Naive B cell (primary cell): ENCODE measurements around the gene SRCAP. TPM values are rescaled to one million over a fixed set of nuclear protein-coding genes. Genes with fewer than 3 reads are reported as not detected.
A peak's percentile ranks its signal among the peaks of the same experiment; 100 is the strongest.
"Not testable (repeated sequence)": the region's sequence is repeated elsewhere in the genome, so short reads cannot be mapped to it uniquely, and the experiment has no call there.

Experiments used
- ATAC-seq, 2 donors: fragments of 150-1000 bp; cut with Tn5 transposase; 2 replicates each; pipeline ENCODE4 v1.10.0; 2021; ENCODE audit warnings: low read depth in 2 of 2, mild to moderate bottlenecking in 2 of 2, moderate library complexity in 2 of 2
- DNase-seq: peaks from one replicate; pipeline ENCODE4 v3.0.0; 2022
- H3K27ac Mint-ChIP-seq, 6 donors: one replicate each; pipeline ENCODE4 v1.8.0; 2020 to 2022; ENCODE audit warnings: mild to moderate bottlenecking in 6 of 6, mixed read lengths in 6 of 6, moderate library complexity in 5 of 6, inconsistent platforms in 2 of 6
- H3K27me3 Mint-ChIP-seq, 3 donors: one replicate each; pipeline ENCODE4 v1.8.0; 2021 to 2022; ENCODE audit warnings: mixed read lengths in 3 of 3, mild to moderate bottlenecking in 1 of 3
- H3K36me3 Mint-ChIP-seq, 2 donors: one replicate each; pipeline ENCODE4 v1.8.0; 2020 to 2022; ENCODE audit warnings: mixed read lengths in 2 of 2, inconsistent platforms in 1 of 2, mild to moderate bottlenecking in 1 of 2
- H3K4me1 Mint-ChIP-seq, 3 donors: one replicate each; pipeline ENCODE4 v1.8.0; 2020 to 2022; ENCODE audit warnings: mixed read lengths in 3 of 3, inconsistent platforms in 1 of 3, mild to moderate bottlenecking in 1 of 3, moderate library complexity in 1 of 3
- H3K4me3 Mint-ChIP-seq, 8 donors: one replicate each; pipeline ENCODE4 v1.8.0; 2020 to 2022; ENCODE audit warnings: mild to moderate bottlenecking in 8 of 8, mixed read lengths in 8 of 8, moderate library complexity in 8 of 8, inconsistent platforms in 2 of 8
- H3K9me3 Mint-ChIP-seq, 7 donors: one replicate each; pipeline ENCODE4 v1.8.0; 2020 to 2022; ENCODE audit warnings: mixed read lengths in 7 of 7, mild to moderate bottlenecking in 5 of 7, inconsistent platforms in 2 of 7, moderate library complexity in 1 of 7
- polyA plus RNA-seq, 6 donors: library from polyadenylated mRNA; unstranded; fragments of 300-500 nt; fragmentation: Illumina TruSeq; gene quantifications; one replicate each; pipeline ENCODE4 v1.2.3, GENCODE V29; 2021; ENCODE audit warnings: low read depth in 6 of 6

Gene SRCAP
- polyA plus RNA-seq, 6 donors from 2014 or later, result 11.9 to 41.5 (median 14.8) TPM; not detected in 1

- ATAC-seq (no peak), DNase-seq (no peak)
- Mint-ChIP-seq H3K36me3 (no peaks in the 10 kb centered on the region), H3K27me3 (no peaks in the 10 kb centered on the region), H3K4me3 (peak overlapping the region in 1 of 8 donors; percentile 40), H3K27ac (peak overlapping the region in 1 of 6 donors; percentile 42), H3K4me1 (peaks cover 30 to 33% (median 31%) of the 10 kb centered on the region in 3 donors), H3K9me3 (no peaks in the 10 kb centered on the region)
These were observed 3.9 kb upstream of the SRCAP start for GRCh38 chr16:30694926-30695693.

GRCh38 chr16:30696646-30697045, 2.3 kb upstream of the SRCAP start:
- H3K36me3 Mint-ChIP-seq, H3K27ac Mint-ChIP-seq, H3K27me3 Mint-ChIP-seq, H3K9me3 Mint-ChIP-seq, DNase-seq, ATAC-seq: not testable (repeated sequence)
- peaks cover 32 to 35% (median 35%) of the 10 kb centered on the region in 3 donors for H3K4me1 Mint-ChIP-seq
- H3K4me3 Mint-ChIP-seq, result peak overlapping the region in 1 of 8 donors; percentile 53

DNA sequence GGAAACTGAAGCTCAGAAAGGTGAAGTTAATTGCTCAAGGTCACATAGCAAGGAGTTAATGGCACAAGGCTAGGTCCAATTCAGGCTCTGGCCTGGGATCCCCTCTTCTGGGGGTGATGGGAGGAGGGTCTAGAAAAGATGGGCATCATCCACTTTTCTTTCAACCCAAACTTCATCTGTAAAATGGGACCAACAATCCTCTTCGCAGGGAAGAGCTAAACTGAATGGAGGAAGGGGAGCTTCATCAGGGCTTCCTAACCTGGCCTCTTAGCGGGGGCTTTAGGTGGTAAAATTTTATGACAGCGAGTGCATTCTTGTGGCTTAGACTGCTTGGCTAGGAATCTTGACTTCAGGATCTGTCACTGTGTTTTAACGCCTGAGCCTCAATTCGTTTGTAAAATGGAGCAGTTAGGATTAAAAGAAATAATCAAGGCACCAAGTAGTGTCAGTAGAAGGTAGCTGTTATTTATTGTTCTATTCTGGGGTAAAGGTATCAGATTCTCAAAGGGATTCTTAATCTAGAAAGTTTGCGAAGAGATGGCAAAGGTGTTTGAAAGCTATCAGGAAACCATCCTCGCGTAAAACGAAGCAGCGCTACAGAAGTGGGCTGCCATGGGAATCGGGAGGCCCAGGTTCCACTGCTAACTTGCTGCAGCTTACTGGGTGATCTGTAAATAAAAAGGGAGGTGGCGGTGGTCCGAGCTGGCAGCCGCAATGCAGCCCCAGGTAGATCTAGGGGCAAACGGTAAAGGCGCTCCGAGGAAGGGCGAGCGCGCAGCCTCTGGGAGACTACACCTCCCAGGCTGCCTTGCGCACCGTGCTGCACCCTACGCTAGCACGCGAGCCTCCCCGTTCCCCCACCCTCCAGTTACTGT, 1.5 kb upstream of the SRCAP start:
- Mint-ChIP-seq H3K4me3 (peak overlapping the region; percentile 92 to 99 (median 98)), H3K4me1 (peaks cover 32 to 35% (median 34%) of the 10 kb centered on the region in 3 donors), H3K27ac (peak overlapping the region; percentile 99 to 100 (median 100)), H3K9me3 (no peaks in the 10 kb centered on the region), H3K27me3 (no peaks in the 10 kb centered on the region), H3K36me3 (no peaks in the 10 kb centered on the region)
- DNase-seq, result no peak
- ATAC-seq, result peak; percentile 87 to 88

- peak; percentile 72 for ATAC-seq
- Mint-ChIP-seq H3K4me3 (peak overlapping the region; percentile 92 to 99 (median 98)), H3K27me3 (no peaks in the 10 kb centered on the region), H3K36me3 (no peaks in the 10 kb centered on the region), H3K27ac (peak overlapping the region; percentile 99 to 100 (median 100)), H3K9me3 (no peaks in the 10 kb centered on the region), H3K4me1 (peaks cover 29 to 34% (median 33%) of the 10 kb centered on the region in 3 donors)
- DNase-seq, result peak; percentile 100
These were observed 694 bp upstream of the SRCAP start for GRCh38 chr16:30698139-30698815.

DNA sequence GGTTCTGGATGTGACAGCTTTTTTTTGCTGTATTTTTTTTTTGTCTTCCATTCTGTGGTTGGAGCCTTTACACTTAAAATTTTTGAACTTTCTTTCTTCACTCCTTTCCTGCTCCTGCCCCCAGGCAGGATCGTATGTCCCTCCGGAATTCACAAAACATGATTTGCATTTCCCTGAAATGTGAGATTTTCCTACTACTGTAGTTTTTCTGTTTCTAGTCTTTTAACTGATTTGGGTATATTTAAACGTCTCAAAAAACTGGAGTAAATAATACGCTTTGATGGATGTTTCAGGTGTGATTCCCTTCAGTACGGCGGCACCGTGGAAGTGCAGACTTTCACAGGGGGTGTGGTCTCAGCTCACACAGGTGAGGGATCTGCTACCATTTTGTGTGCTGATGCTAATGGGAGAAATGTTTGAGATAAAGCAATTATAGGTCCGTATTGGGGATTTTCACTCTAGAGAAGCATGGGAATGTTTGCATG, 686 bp downstream of the SRCAP start:
- Mint-ChIP-seq H3K4me3 (peak overlapping the region; percentile 92 to 99 (median 98)), H3K4me1 (peaks cover 24 to 28% (median 25%) of the 10 kb centered on the region in 3 donors), H3K27ac (peak overlapping the region; percentile 97 to 100 (median 98)), H3K36me3 (no peaks in the 10 kb centered on the region), H3K27me3 (no peaks in the 10 kb centered on the region), H3K9me3 (no peaks in the 10 kb centered on the region)
- DNase-seq (no peak), ATAC-seq (no peak)

DNA sequence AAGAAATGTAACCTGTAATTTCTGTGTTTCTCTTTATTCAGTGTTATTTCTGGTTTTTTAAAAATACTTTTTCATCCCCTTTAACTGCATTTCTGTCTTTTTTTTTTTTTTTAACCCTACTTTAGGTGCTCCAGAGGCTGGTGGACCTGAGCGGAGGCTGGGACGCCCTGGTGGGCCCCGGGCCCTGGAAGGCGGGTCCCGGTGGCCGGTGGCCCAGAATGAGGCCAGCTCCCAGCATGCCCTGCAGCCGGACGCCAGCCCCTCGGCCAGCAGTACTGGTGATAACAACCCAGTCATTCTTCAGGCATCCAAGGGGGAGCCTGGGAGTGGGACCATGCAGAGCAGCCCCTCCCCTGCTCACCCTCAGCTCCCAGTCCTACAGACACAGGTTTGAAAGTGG, 1.5 kb downstream of the SRCAP start:
- Mint-ChIP-seq H3K4me3 (peak overlapping the region in 1 of 8 donors; percentile 92), H3K27me3 (no peaks in the 10 kb centered on the region), H3K27ac (peak overlapping the region in 1 of 6 donors; percentile 100), H3K4me1 (peaks cover 24 to 28% (median 25%) of the 10 kb centered on the region in 3 donors), H3K36me3 (no peaks in the 10 kb centered on the region), H3K9me3 (no peaks in the 10 kb centered on the region)
- DNase-seq, result no peak
- no peak for ATAC-seq

- peak overlapping the region in 1 of 6 donors; percentile 100 for H3K27ac Mint-ChIP-seq
- no peaks in the 10 kb centered on the region for H3K9me3 Mint-ChIP-seq
- H3K36me3 Mint-ChIP-seq, result no peaks in the 10 kb centered on the region
- peak overlapping the region in 2 of 8 donors; percentile 9 to 78 for H3K4me3 Mint-ChIP-seq
- DNase-seq, result no peak
- no peak for ATAC-seq
- H3K27me3 Mint-ChIP-seq, result no peaks in the 10 kb centered on the region
- peaks cover 24 to 28% (median 25%) of the 10 kb centered on the region in 3 donors for H3K4me1 Mint-ChIP-seq
These were observed 2.0 kb downstream of the SRCAP start for GRCh38 chr16:30700971-30701370.

DNA sequence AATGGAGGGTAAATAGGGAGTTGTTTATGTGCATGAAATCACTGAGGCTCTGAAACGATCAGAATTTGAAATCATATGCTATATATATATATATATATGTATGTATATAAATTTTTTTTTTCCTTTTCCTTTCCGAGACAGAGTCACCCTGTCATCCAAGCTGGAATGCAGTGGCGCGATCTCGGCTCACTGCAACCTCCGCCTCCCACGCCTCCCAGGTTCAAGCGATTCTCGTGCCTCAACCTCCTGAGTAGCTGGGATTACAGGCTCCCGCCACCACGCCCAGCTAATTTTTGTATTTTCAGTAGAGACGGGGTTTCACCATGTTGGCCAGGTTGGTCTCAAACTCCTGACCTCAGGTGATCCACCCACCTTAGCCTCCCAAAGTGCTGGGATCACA, 4.1 kb downstream of the SRCAP start:
- not testable (repeated sequence) for H3K9me3 Mint-ChIP-seq, ATAC-seq, H3K27me3 Mint-ChIP-seq, DNase-seq, H3K36me3 Mint-ChIP-seq
- Mint-ChIP-seq H3K4me3 (peak overlapping the region in 1 of 8 donors; percentile 43), H3K4me1 (peaks cover 15 to 18% (median 16%) of the 10 kb centered on the region in 3 donors), H3K27ac (peak overlapping the region in 1 of 6 donors; percentile 34)

DNA sequence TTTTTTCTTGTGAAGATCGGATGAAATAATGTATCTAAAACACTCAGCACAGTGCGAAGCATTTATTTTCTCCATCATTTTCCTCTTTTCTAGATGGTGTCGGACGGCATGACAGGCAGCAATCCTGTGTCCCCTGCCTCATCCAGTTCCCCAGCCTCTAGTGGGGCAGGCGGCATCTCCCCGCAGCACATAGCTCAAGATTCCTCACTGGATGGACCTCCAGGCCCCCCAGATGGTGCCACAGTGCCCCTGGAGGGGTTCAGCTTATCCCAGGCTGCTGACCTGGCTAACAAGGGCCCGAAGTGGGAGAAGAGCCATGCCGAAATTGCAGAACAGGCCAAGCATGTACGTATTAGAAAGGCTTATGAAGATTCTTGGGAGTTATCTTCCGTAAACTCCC, 5.0 kb downstream of the SRCAP start:
- Mint-ChIP-seq H3K27me3 (no peaks in the 10 kb centered on the region), H3K4me1 (peaks cover 13 to 16% (median 14%) of the 10 kb centered on the region in 3 donors), H3K27ac (no peak overlapping the region), H3K36me3 (peaks cover 9 to 10% of the 10 kb centered on the region in 2 donors), H3K9me3 (no peaks in the 10 kb centered on the region), H3K4me3 (no peak overlapping the region)
- DNase-seq (no peak), ATAC-seq (no peak)

GRCh38 chr16:30706046-30706445, 7.1 kb downstream of the SRCAP start:
- Mint-ChIP-seq H3K4me1 (peaks cover 0 to 8% (median 2%) of the 10 kb centered on the region in 3 donors), H3K27me3 (no peaks in the 10 kb centered on the region), H3K27ac (no peak overlapping the region), H3K4me3 (no peak overlapping the region), H3K36me3 (peaks cover 16 to 28% of the 10 kb centered on the region in 2 donors), H3K9me3 (no peaks in the 10 kb centered on the region)
- ATAC-seq (no peak), DNase-seq (no peak)

DNA sequence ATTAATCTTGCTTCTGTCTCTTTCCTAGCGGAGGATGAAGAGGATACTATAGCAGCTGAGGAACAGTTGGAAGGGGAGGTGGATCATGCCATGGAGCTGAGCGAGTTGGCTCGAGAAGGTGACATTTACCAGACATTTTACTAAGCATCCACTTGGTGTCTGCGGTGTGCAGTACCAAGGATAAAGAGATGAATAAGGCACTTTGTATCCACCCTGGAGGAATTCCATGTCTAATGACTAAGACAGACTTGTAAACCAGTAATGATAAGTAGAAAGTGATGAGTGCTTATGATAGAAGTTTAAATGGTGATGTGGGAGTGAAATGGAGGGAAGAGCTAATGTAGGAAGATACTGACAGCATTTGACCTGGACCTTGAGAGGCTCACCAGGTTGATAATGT, 12.0 kb downstream of the SRCAP start:
- no peak for ATAC-seq
- peaks cover 10 to 24% (median 13%) of the 10 kb centered on the region in 3 donors for H3K4me1 Mint-ChIP-seq
- peaks cover 47 to 65% of the 10 kb centered on the region in 2 donors for H3K36me3 Mint-ChIP-seq
- H3K27me3 Mint-ChIP-seq, result no peaks in the 10 kb centered on the region
- peak overlapping the region in 5 of 6 donors; percentile 17 to 38 (median 22) for H3K27ac Mint-ChIP-seq
- no peak for DNase-seq
- peaks cover 0 to 2% (median 0%) of the 10 kb centered on the region in 7 donors for H3K9me3 Mint-ChIP-seq
- H3K4me3 Mint-ChIP-seq, result no peak overlapping the region

DNA sequence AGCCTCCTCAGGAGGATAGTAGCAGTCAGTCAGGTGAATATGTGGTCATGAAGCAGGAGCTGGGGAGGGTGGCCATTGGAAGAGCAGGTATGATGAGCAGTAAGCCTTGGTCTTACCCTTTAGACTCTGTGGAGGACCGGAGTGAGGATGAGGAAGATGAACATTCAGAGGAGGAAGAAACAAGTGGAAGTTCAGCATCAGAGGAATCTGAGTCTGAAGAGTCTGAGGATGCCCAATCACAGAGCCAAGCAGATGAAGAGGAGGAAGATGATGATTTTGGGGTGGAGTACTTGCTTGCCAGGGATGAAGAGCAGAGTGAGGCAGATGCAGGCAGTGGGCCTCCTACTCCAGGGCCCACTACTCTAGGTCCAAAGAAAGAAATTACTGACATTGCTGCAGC, 12.7 kb downstream of the SRCAP start:
- Mint-ChIP-seq H3K4me1 (peaks cover 14 to 29% (median 15%) of the 10 kb centered on the region in 3 donors), H3K4me3 (peak overlapping the region in 1 of 8 donors; percentile 41), H3K36me3 (peaks cover 50 to 72% of the 10 kb centered on the region in 2 donors), H3K27me3 (no peaks in the 10 kb centered on the region), H3K27ac (peak overlapping the region in 2 of 6 donors; percentile 18 to 86), H3K9me3 (peaks cover 0 to 2% (median 0%) of the 10 kb centered on the region in 7 donors)
- DNase-seq (no peak), ATAC-seq (no peak)
